ENCODE measurements around the gene CSPG4.
"Not testable (repeated sequence)": the region's sequence is repeated elsewhere in the genome, so short reads cannot be mapped to it uniquely, and the experiment has no call there.

The CSPG4 gene

GRCh38 chr15:75688278-75688557, 24.4 kb downstream of the CSPG4 start:
- Histone ChIP-seq H3K9me3 (ENCODE audit: control insufficient read depth, insufficient read depth, low read length) (no peaks in the 10 kb centered on the region), H3K36me3 (ENCODE audit: control insufficient read depth, low read length) (no peaks in the 10 kb centered on the region), H3K27ac (ENCODE audit: low read depth, low read length) (no peak overlapping the region), H3K4me2 (ENCODE audit: low read length) (no peak overlapping the region), H3K79me2 (ENCODE audit: control insufficient read depth, low read length) (no peaks in the 10 kb centered on the region), H3F3A (ENCODE audit: control insufficient read depth, insufficient read depth) (no peaks in the 10 kb centered on the region), H3K27me3 (ENCODE audit: control insufficient read depth, low read length) (no peaks in the 10 kb centered on the region; the same call in 1 of the 2 replicates), H3K4me3 (ENCODE audit: low read length) (no peak overlapping the region), H3K9me2 (replicated peaks; ENCODE audit: control insufficient read depth, low read length) (no peaks in the 10 kb centered on the region), H3K4me1 (ENCODE audit: control insufficient read depth, low read length) (no peaks in the 10 kb centered on the region), H4K20me1 (ENCODE audit: control insufficient read depth, insufficient read depth, low read depth, low read length) (no peaks in the 10 kb centered on the region)
- TF ChIP-seq EZH2phosphoT487 (IDR thresholded peaks at IDR 0.05; ENCODE audit: borderline replicate concordance, low read length) (no peak), CTCF (IDR thresholded peaks at IDR 0.05; ENCODE audit: low read depth, low read length, poor library complexity, severe bottlenecking) (no peak)

- Histone ChIP-seq H3K79me2 (ENCODE audit: control insufficient read depth, low read length) (no peaks in the 10 kb centered on the region), H3K4me2 (ENCODE audit: low read length) (no peak overlapping the region), H3K4me1 (ENCODE audit: control insufficient read depth, low read length) (no peaks in the 10 kb centered on the region), H3K27ac (ENCODE audit: low read depth, low read length) (no peak overlapping the region), H3K36me3 (ENCODE audit: control insufficient read depth, low read length) (no peaks in the 10 kb centered on the region), H3K27me3 (ENCODE audit: control insufficient read depth, low read length) (no peaks in the 10 kb centered on the region; the same call in 1 of the 2 replicates), H3K9me3 (ENCODE audit: control insufficient read depth, insufficient read depth, low read length) (no peaks in the 10 kb centered on the region), H3K9me2 (replicated peaks; ENCODE audit: control insufficient read depth, low read length) (no peaks in the 10 kb centered on the region), H3F3A (ENCODE audit: control insufficient read depth, insufficient read depth) (no peaks in the 10 kb centered on the region), H3K4me3 (ENCODE audit: low read length) (no peak overlapping the region), H4K20me1 (ENCODE audit: control insufficient read depth, insufficient read depth, low read depth, low read length) (no peaks in the 10 kb centered on the region)
- no peak for TF ChIP-seq CTCF (IDR thresholded peaks at IDR 0.05; ENCODE audit: low read depth, low read length, poor library complexity, severe bottlenecking)
- TF ChIP-seq EZH2phosphoT487 (IDR thresholded peaks at IDR 0.05; ENCODE audit: borderline replicate concordance, low read length): no peak
Observed at GRCh38 chr15:75687486-75688277, 25.0 kb downstream of the CSPG4 start.

- not testable (repeated sequence) for H3K9me3 ChIP-seq (ENCODE audit: control insufficient read depth, insufficient read depth, low read length); H4K20me1 ChIP-seq (ENCODE audit: control insufficient read depth, insufficient read depth, low read depth, low read length); H3K4me3 ChIP-seq (ENCODE audit: low read length); H3K79me2 ChIP-seq (ENCODE audit: control insufficient read depth, low read length); H3K27me3 ChIP-seq (ENCODE audit: control insufficient read depth, low read length); H3K4me2 ChIP-seq (ENCODE audit: low read length); H3K9me2 ChIP-seq (replicated peaks; ENCODE audit: control insufficient read depth, low read length); H3F3A ChIP-seq (ENCODE audit: control insufficient read depth, insufficient read depth); H3K4me1 ChIP-seq (ENCODE audit: control insufficient read depth, low read length); H3K27ac ChIP-seq (ENCODE audit: low read depth, low read length); H3K36me3 ChIP-seq (ENCODE audit: control insufficient read depth, low read length)
- peak; percentile 62 for TF ChIP-seq CTCF (IDR thresholded peaks at IDR 0.05; ENCODE audit: low read depth, low read length, poor library complexity, severe bottlenecking)
Observed at GRCh38 chr15:75686212-75686642, 26.4 kb downstream of the CSPG4 start.
